ENCODE data around the gene CNTN4. TPM values are rescaled to one million over a fixed set of nuclear protein-coding genes. Genes with fewer than 3 reads are reported as not detected.

The CNTN4 gene
- total RNA-seq, 1 experiment from 2014 or later: 5.7 TPM

GRCh38 chr3:2923390-2923789, 824.7 kb downstream of the CNTN4 start:
- DNase-seq (ENCODE audit: low spot score): peak; percentile 10
- TF ChIP-seq EZH2 (IDR thresholded peaks at IDR 0.05; ENCODE audit: borderline replicate concordance, low read depth, low read length, poor library complexity, severe bottlenecking) (no peak), CTCF (conservative IDR thresholded peaks at IDR 0.05; ENCODE audit: low read depth, low read length) (no peak)

GRCh38 chr3:2927259-2927658, 828.6 kb downstream of the CNTN4 start:
- ChIA-PET POLR2A (ENCODE audit: low non-redundant PET) (no interaction called here), CTCF (no interaction called here)
- Histone ChIP-seq H3K4me1 (ENCODE audit: insufficient read depth, low read length, poor library complexity, severe bottlenecking) (no peaks in the 10 kb centered on the region), H3K27ac (ENCODE audit: low read depth, low read length, poor library complexity, severe bottlenecking) (no peak overlapping the region), H3K27me3 (replicated peaks; ENCODE audit: insufficient read depth, low read depth, low read length, poor library complexity) (no peaks in the 10 kb centered on the region), H3K4me3 (ENCODE audit: low read depth, low read length, poor library complexity, severe bottlenecking) (no peak overlapping the region), H3K9me3 (ENCODE audit: low read depth, low read length, poor library complexity, severe bottlenecking) (no peaks in the 10 kb centered on the region), H3K36me3 (ENCODE audit: insufficient read depth, low read length, poor library complexity, severe bottlenecking) (no peaks in the 10 kb centered on the region)
- no peak for DNase-seq (ENCODE audit: low spot score)
- TF ChIP-seq EZH2 (IDR thresholded peaks at IDR 0.05; ENCODE audit: borderline replicate concordance, low read depth, low read length, poor library complexity, severe bottlenecking) (no peak), CTCF (conservative IDR thresholded peaks at IDR 0.05; ENCODE audit: low read depth, low read length) (no peak)
- BruUV-seq (replicated peaks): no TSS peak
- intact Hi-C loops (cut with micrococcal nuclease; ENCODE audit: unreplicated experiment): no loop called here

More at GRCh38 chr3:2923390-2923789, 824.7 kb downstream of the CNTN4 start:
- POLR2A ChIA-PET (ENCODE audit: low non-redundant PET): no interaction called here
- BruUV-seq (replicated peaks): no TSS peak
- Histone ChIP-seq H3K9me3 (ENCODE audit: low read depth, low read length, poor library complexity, severe bottlenecking) (no peaks in the 10 kb centered on the region), H3K4me3 (ENCODE audit: low read depth, low read length, poor library complexity, severe bottlenecking) (no peak overlapping the region), H3K36me3 (ENCODE audit: insufficient read depth, low read length, poor library complexity, severe bottlenecking) (no peaks in the 10 kb centered on the region), H3K27me3 (replicated peaks; ENCODE audit: insufficient read depth, low read depth, low read length, poor library complexity) (no peaks in the 10 kb centered on the region), H3K27ac (ENCODE audit: low read depth, low read length, poor library complexity, severe bottlenecking) (no peak overlapping the region), H3K4me1 (ENCODE audit: insufficient read depth, low read length, poor library complexity, severe bottlenecking) (no peaks in the 10 kb centered on the region)
- CTCF ChIA-PET: no interaction called here
- intact Hi-C loops (cut with micrococcal nuclease; ENCODE audit: unreplicated experiment): loop anchor here (5.0 kb wide), 1 partner anchor 156 kb away; no protein-coding TSS in a partner anchor

GRCh38 chr3:2929574-2929973, 830.9 kb downstream of the CNTN4 start:
- Histone ChIP-seq H3K9me3 (ENCODE audit: low read depth, low read length, poor library complexity, severe bottlenecking) (no peaks in the 10 kb centered on the region), H3K36me3 (ENCODE audit: insufficient read depth, low read length, poor library complexity, severe bottlenecking) (no peaks in the 10 kb centered on the region), H3K4me1 (ENCODE audit: insufficient read depth, low read length, poor library complexity, severe bottlenecking) (no peaks in the 10 kb centered on the region), H3K27me3 (replicated peaks; ENCODE audit: insufficient read depth, low read depth, low read length, poor library complexity) (no peaks in the 10 kb centered on the region), H3K27ac (ENCODE audit: low read depth, low read length, poor library complexity, severe bottlenecking) (no peak overlapping the region), H3K4me3 (ENCODE audit: low read depth, low read length, poor library complexity, severe bottlenecking) (no peak overlapping the region)
- TF ChIP-seq EZH2 (IDR thresholded peaks at IDR 0.05; ENCODE audit: borderline replicate concordance, low read depth, low read length, poor library complexity, severe bottlenecking) (no peak), CTCF (conservative IDR thresholded peaks at IDR 0.05; ENCODE audit: low read depth, low read length) (no peak)
- CTCF ChIA-PET: no interaction called here
- intact Hi-C loops (cut with micrococcal nuclease; ENCODE audit: unreplicated experiment): no loop called here
- no peak for DNase-seq (ENCODE audit: low spot score)
- POLR2A ChIA-PET (ENCODE audit: low non-redundant PET): no interaction called here
- no TSS peak for BruUV-seq (replicated peaks)

Measured in A673 (cell line).